ENCODE data around the gene RBM48.

The RBM48 gene

GRCh38 chr7:92527300-92528187, 1.1 kb upstream of the RBM48 start:
- TF ChIP-seq GATA3 (IDR thresholded peaks at IDR 0.05; ENCODE audit: low read depth, low read length) = no peak
- TF ChIP-seq GATA2 (IDR thresholded peaks at IDR 0.05; ENCODE audit: low read depth, low read length) = no peak

DNA sequence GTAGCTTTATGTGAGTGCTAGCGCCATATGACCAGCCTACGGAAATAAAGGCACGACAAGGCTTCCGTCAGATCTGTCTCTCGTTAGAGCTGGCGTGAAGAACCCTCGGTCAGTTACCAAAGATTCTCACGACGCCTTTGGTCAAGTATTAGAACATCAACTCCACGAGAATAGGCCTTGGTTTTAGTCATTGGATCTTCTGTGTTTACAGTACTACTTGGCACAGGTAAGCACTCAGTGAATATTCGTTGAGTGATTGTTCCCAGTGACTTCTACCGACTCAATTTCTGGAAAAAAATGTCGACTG, 316 bp downstream of the RBM48 start:
- TF ChIP-seq GATA2 (IDR thresholded peaks at IDR 0.05; ENCODE audit: low read depth, low read length) = no peak
- TF ChIP-seq GATA3 (IDR thresholded peaks at IDR 0.05; ENCODE audit: low read depth, low read length) = no peak

- no peak for TF ChIP-seq GATA3 (IDR thresholded peaks at IDR 0.05; ENCODE audit: low read depth, low read length)
- no peak for TF ChIP-seq GATA2 (IDR thresholded peaks at IDR 0.05; ENCODE audit: low read depth, low read length)
These were observed 6.0 kb downstream of the RBM48 start for GRCh38 chr7:92534572-92534971.

DNA sequence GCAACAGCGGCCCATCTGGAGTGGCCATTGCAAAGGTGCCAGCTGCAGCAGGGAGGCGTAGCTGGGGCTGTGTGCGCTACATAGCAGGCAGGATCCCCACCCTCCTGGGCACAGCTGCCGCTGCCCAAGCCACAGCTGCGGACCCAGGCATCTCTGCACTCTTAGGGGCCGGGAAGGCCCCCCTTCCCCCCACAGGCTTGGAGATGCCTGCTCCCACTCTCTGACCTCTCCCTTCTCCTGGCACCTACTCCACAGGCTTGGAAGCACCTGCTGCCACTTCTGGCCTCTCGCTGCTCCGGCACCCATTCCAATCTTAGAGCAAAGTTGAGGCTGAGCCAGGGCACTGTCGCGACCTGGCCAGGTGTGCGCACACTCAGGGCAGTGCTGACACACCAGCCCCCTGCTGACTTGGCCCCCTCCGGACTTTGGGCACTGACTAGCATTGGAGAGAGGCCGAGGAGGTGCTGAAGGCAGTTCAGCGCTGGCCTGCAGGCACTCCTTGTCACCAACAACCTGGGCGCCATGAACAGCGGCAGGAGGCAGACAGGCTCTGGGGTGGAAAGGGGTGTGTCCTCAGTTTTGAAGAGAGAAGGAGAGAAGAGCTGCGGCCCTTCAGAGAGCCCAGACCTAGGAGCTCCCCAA, 18.4 kb downstream of the RBM48 start:
- TF ChIP-seq GATA3 (IDR thresholded peaks at IDR 0.05; ENCODE audit: low read depth, low read length) (no peak), GATA2 (IDR thresholded peaks at IDR 0.05; ENCODE audit: low read depth, low read length) (no peak)

DNA sequence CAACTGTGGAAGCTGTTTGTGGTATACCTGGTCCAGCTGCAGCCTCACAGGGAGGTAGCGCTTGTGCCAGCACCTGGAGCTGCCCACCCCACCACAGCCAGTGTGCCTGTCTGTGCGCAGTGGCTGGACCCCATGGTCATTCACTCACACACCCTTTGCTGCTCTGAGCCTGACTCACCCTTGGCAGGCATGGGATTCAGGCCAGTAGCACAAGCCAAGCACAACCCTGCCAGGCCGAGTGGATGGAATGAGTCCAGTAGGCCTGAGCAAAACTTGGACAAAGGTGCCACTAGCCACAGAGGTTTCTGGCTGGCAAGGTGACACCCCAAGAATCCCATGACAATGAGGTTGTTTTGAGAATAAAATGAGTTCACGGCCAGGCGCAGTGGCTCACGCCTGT, 19.0 kb downstream of the RBM48 start:
- TF ChIP-seq GATA2 (IDR thresholded peaks at IDR 0.05; ENCODE audit: low read depth, low read length) (no peak), GATA3 (IDR thresholded peaks at IDR 0.05; ENCODE audit: low read depth, low read length) (no peak)

- TF ChIP-seq GATA2 (IDR thresholded peaks at IDR 0.05; ENCODE audit: low read depth, low read length) (no peak), GATA3 (IDR thresholded peaks at IDR 0.05; ENCODE audit: low read depth, low read length) (no peak)
These were observed 21.6 kb downstream of the RBM48 start for GRCh38 chr7:92550194-92550593.

GRCh38 chr7:92557249-92557648, 28.7 kb downstream of the RBM48 start:
- no peak for TF ChIP-seq GATA2 (IDR thresholded peaks at IDR 0.05; ENCODE audit: low read depth, low read length)

DNA sequence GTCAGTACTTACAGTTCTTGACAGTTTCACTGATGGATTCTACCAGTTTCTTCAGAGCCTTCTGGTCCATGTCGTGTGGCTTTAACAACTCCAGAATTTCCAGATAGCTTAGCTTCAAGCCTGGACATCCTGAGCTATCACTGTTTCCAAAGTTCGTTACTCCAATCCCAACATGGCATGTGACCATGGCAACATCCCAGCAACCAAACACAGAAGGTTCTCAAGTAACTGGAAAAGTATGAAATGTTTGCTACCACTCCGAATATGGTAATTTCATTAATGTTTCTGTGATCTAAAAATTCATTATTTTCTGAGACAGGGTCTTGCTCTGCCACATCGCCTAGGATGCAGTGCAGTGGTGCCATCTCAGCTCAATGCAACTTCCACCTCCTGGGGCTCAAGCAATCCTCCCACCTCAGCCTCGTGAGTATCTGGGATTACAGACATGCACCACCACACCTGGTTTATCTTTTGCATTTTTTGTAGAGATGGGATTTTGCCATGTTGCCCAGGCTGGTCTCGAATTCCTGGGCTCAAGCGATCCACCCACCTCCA, 29.3 kb downstream of the RBM48 start:
- TF ChIP-seq GATA2 (IDR thresholded peaks at IDR 0.05; ENCODE audit: low read depth, low read length) (no peak), GATA3 (IDR thresholded peaks at IDR 0.05; ENCODE audit: low read depth, low read length) (no peak)

DNA sequence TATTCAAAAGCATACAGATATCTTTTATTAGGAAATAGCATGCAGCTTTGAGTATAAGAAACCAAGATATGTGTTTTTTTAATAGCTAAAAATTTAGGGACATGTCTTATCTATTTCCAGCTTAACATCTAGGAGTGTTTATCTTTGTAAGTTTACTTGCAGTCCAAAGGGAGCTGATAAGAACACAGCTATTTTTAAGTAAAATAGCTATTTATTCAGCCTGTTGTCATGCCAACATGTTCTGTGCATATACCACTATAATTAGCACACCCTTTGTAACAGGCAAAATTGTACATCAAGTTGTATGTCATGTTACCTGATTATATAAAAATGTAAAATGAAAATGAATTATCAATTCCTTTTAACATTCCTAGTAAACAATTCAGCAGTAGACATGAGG, 32.0 kb downstream of the RBM48 start:
- TF ChIP-seq GATA2 (IDR thresholded peaks at IDR 0.05; ENCODE audit: low read depth, low read length) = no peak

DNA sequence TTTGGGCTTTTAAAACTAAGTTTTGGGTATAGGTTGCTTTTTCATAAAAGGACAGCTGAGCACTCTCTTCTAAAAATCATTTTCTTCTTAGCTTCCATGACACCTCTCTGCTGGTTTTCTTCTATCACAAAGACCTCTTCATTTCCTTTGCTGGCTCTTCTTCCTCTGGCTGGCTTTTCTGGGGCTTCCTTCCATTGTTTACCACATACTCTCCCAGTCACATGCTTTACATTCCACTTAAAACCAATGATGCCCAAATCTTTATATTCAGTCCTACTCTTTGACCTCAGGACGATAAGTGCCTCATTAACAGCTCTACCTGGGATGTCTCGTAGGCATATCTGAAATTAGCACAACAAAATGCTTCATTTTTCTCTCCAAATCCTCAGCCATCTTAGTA, 34.8 kb downstream of the RBM48 start:
- TF ChIP-seq GATA3 (IDR thresholded peaks at IDR 0.05; ENCODE audit: low read depth, low read length) (no peak), GATA2 (IDR thresholded peaks at IDR 0.05; ENCODE audit: low read depth, low read length) (no peak)

- no peak for TF ChIP-seq GATA3 (IDR thresholded peaks at IDR 0.05; ENCODE audit: low read depth, low read length)
These were observed 38.9 kb downstream of the RBM48 start for GRCh38 chr7:92567460-92567859.

DNA sequence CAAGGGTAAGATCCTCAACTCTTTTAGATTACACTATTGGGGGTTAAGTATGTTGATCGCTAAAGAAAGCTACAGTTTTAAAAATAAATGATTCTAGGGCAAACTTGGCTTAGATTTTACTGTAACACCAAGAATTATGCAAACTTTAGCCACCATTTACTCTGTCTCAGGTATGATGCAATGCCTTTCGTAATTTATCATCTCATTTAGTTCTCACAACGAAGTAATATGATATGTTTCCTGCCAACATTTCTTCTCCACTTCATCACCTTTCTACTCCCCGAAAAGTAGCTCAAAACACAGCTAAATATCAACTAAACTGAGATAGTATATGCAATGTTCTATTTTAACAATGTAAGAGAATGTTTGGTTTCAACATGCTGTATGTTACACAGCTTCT, 40.5 kb downstream of the RBM48 start:
- no peak for TF ChIP-seq GATA2 (IDR thresholded peaks at IDR 0.05; ENCODE audit: low read depth, low read length)
- no peak for TF ChIP-seq GATA3 (IDR thresholded peaks at IDR 0.05; ENCODE audit: low read depth, low read length)

GRCh38 chr7:92576296-92576695, 47.7 kb downstream of the RBM48 start:
- TF ChIP-seq GATA3 (IDR thresholded peaks at IDR 0.05; ENCODE audit: low read depth, low read length) = no peak
- TF ChIP-seq GATA2 (IDR thresholded peaks at IDR 0.05; ENCODE audit: low read depth, low read length) = no peak

GRCh38 chr7:92582948-92583347, 54.4 kb downstream of the RBM48 start:
- no peak for TF ChIP-seq GATA2 (IDR thresholded peaks at IDR 0.05; ENCODE audit: low read depth, low read length)
- no peak for TF ChIP-seq GATA3 (IDR thresholded peaks at IDR 0.05; ENCODE audit: low read depth, low read length)

DNA sequence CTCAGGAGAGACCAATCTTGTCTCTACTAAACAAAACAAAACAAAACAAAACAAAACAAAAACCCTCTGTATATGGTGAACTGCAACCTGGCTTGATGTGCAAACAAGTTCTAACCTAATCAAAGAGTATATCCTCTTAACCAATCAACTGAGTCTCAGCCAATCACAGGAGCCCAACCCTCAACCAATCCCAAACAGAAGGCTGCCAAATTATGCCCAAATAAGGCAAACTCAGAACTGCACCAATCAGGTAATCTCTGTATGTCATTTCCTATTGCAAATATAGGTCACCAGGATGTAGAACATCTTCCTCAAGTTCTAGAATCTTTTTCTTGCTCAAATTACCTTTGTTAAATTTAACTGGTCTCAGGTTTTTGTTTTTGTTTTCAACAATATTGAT, 56.4 kb downstream of the RBM48 start:
- TF ChIP-seq GATA3 (IDR thresholded peaks at IDR 0.05; ENCODE audit: low read depth, low read length) = no peak
- TF ChIP-seq GATA2 (IDR thresholded peaks at IDR 0.05; ENCODE audit: low read depth, low read length) = no peak

All from SH-SY5Y (cell line).